Thoracic aorta (tissue), 2 donors: ENCODE measurements around the gene L1CAM. TPM values are rescaled to one million over a fixed set of nuclear protein-coding genes. Genes with fewer than 3 reads are reported as not detected.

ENCODE experiments used
- ATAC-seq: fragments of 150-250 bp; one replicate; pipeline ENCODE4 v1.8.0; 2017; ENCODE audit warnings: low read depth; ENCODE audit not compliant: insufficient number of reproducible peaks, low FRiP score
- DNase-seq: peaks from one replicate; pipeline ENCODE4 v3.0.0-alpha.2; 2020; ENCODE audit warnings: low spot score
- H3K27ac ChIP-seq, 2 donors: fragments of 200-600 bp; sonication (generic); 1 replicate in 1 of 2; 2 replicates in 1 of 2; pipeline ENCODE4 v1.5.1; 2016; ENCODE audit warnings: mild to moderate bottlenecking in 2 of 2, moderate library complexity in 2 of 2
- H3K27me3 ChIP-seq: fragments of 200-600 bp; sonication (generic); replicated peaks from 2 replicates; pipeline ENCODE4 v1.6.0; 2016; ENCODE audit warnings: mild to moderate bottlenecking; ENCODE audit not compliant: insufficient read depth
- H3K36me3 ChIP-seq: fragments of 200-600 bp; sonication (generic); one replicate; pipeline ENCODE4 v1.5.1; 2016
- H3K4me1 ChIP-seq, 2 donors: fragments of 200-600 bp; sonication (generic); 1 replicate in 1 of 2; 2 replicates in 1 of 2; pipeline versions ENCODE4 v1.5.1 to v1.6.0; 2016; ENCODE audit warnings: low read depth in 2 of 2, mild to moderate bottlenecking in 1 of 2; ENCODE audit not compliant: control insufficient read depth in 1 of 2
- H3K4me3 ChIP-seq: fragments of 200-600 bp; sonication (generic); 2 replicates; pipeline ENCODE4 v1.5.1; 2016; ENCODE audit warnings: mild to moderate bottlenecking
- H3K9me3 ChIP-seq: fragments of 200-600 bp; sonication (generic); 2 replicates; pipeline ENCODE4 v1.5.1; 2016
- total RNA-seq, 2 donors: library from RNA; depleted of rRNA; stranded (reverse); fragments of >200 nt; gene quantifications; one replicate each; pipeline versions ENCODE4 v1.1.0 to v1.2.3, GENCODE V29; 2016
- TF ChIP-seq, protein P1 (sequence below): fragments of 200-600 bp; sonication (generic); IDR thresholded peaks from one replicate; pipeline ENCODE4 v1.5.1; 2019; ENCODE audit warnings: antibody characterized with exemption

The L1CAM gene
- total RNA-seq, 2 donors from 2014 or later, result 1.1 to 18.3 TPM

DNA sequence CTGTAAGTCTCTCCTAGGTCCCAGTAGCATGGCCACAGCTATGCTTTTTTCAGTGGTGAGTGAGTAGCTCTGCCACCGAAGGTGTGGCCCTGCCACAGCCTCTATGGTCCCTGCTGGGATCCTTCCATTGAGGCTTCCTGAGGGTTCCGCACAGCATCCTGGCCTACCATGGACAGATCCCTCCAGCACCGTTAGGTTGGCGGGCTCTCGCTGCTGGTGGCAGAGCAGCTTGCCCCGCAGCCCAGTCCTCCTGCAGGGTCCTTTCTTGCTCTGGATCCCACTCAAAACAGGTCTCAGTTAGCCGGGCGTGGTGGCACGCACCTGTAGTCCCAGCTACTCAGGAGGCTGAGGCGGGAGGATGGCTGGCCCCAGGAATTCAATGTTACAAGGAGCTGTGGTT lies 53.2 kb downstream of the L1CAM start:
- no peak overlapping the region for H3K27ac ChIP-seq
- H3K4me1 ChIP-seq, result peaks cover 0 to 10% of the 10 kb centered on the region in 2 donors
- TF ChIP-seq, protein P1, sequence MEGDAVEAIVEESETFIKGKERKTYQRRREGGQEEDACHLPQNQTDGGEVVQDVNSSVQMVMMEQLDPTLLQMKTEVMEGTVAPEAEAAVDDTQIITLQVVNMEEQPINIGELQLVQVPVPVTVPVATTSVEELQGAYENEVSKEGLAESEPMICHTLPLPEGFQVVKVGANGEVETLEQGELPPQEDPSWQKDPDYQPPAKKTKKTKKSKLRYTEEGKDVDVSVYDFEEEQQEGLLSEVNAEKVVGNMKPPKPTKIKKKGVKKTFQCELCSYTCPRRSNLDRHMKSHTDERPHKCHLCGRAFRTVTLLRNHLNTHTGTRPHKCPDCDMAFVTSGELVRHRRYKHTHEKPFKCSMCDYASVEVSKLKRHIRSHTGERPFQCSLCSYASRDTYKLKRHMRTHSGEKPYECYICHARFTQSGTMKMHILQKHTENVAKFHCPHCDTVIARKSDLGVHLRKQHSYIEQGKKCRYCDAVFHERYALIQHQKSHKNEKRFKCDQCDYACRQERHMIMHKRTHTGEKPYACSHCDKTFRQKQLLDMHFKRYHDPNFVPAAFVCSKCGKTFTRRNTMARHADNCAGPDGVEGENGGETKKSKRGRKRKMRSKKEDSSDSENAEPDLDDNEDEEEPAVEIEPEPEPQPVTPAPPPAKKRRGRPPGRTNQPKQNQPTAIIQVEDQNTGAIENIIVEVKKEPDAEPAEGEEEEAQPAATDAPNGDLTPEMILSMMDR, result no peak
- H3K9me3 ChIP-seq, result no peaks in the 10 kb centered on the region
- ATAC-seq, result no peak
- DNase-seq, result no peak
- no peaks in the 10 kb centered on the region for H3K36me3 ChIP-seq
- no peaks in the 10 kb centered on the region for H3K27me3 ChIP-seq
- no peak overlapping the region for H3K4me3 ChIP-seq

DNA sequence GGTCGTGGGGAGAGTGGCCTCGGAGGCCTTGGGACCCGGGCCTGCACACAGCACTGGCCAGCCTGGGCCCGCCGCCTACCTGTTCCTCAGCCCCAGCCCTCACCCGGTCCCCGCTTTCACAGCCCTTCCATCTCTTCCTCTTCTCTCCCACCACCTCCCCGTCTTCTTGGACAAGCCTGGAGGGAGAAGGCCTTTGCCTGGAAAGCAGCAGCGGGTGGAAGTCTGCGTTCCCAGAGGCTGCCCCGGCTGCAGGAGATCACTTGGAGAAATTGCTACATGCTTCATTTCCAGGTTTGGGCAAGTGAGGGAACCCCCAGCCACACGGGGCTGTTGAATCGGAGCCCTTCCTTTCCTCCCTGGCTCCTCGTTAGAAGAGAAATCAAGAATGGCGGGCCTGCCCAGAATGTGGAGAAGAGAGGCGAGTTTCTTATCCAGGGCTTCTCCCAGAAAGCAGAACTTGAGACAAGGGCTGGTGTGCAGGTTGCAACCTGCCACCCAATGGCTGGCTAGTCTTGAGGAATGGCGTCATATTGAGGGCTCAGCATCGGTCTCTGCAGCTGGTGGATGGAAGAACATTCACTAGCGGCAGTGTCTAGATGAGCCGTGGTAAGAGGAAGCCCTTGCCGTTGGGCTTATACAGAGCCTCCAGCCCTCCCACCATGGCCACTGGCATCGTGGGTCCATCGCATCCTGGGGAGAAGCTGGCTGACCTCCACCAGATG lies 54.4 kb downstream of the L1CAM start:
- Histone ChIP-seq H3K4me3 (no peak overlapping the region), H3K9me3 (no peaks in the 10 kb centered on the region), H3K27ac (no peak overlapping the region), H3K27me3 (no peaks in the 10 kb centered on the region), H3K36me3 (no peaks in the 10 kb centered on the region), H3K4me1 (peaks cover 0 to 10% of the 10 kb centered on the region in 2 donors)
- no peak for DNase-seq
- no peak for ATAC-seq
- TF ChIP-seq, protein P1, result no peak

DNA sequence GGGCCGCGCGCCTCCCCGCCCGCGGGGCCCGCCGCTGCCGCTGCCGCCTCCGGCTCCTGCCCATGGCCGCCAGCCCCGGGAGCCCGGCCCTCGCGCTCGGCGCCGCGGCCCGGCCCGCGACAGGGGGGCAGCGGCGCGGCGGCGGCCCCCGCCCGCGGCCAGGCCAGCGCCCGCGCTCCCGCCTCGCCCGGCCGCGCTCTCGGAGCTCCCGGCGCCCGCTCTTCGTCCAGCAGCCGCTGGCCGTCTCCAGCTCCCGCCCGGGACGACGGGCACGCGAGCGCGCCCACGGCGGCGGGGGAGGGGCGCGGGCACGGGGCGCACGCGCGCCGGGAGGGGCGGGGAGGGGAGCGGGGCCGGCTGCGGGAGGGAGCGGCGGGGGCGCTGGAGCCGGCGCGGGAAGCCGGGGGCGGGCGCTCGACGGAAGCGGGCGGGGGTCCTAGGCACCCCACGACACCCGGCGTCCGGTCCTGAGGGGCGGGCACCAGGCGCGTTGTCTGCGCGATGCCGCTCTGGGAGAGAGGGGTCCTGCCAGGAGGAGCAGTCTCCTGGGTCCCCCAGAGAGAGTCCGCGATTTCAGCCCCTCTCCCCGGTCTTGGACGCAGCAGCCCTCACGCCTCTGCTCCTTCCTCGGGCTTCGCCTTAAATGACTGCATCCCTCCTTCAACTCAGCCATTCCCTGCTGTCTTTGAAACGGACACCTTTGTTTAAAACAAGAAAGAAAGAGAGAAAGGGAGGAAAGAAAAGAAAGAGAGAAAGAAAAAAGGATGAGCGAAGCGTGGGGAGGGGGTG lies 55.1 kb downstream of the L1CAM start:
- TF ChIP-seq, protein P1, result no peak
- ATAC-seq (no peak), DNase-seq (no peak)
- no peaks in the 10 kb centered on the region for H3K9me3 ChIP-seq
- no peaks in the 10 kb centered on the region for H3K27me3 ChIP-seq
- no peak overlapping the region for H3K4me3 ChIP-seq
- no peak overlapping the region for H3K27ac ChIP-seq
- H3K36me3 ChIP-seq, result no peaks in the 10 kb centered on the region
- H3K4me1 ChIP-seq, result peaks cover 0 to 10% of the 10 kb centered on the region in 2 donors

DNA sequence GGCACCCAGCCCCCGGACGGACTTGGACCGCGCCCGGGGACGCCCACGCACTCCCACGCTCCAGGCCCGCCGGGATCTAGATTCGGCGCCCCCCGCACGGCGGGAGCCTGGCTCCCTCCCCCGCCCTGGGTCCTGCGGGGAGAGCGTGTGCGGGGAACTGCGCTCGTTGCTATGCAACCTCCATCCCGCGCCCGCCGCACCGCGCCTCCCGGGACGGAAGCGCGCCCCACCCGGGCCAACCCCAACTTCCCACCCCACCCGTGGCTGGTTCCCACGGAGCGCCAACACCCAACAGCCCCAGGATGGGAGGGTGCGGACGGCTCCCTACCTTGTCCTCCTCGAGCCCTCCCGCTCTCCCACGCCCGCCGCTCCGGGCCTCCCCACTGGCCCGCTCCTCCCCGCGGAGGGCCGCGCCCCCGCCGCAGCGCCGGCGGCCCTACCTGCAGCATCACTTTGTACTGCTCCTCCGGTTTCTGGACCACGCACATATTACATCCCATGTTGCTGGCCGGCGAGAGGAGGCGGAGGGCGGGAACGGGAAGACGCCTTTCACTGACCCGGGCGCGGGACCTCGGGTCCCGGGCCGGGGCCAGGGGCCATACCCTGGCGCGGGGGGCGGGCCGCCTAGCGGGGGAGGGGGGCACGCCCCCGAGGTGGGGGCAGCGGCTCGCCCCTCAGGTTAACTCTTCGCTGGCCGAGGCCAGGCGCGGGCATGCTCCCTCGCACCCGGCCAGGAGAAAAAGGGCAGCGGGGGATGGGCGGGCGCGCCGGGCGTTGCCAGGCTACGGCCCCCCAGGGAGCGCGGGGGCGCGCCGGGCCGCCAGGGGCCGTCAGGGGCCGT lies 56.0 kb downstream of the L1CAM start, which contains the start of gene PDZD4:
Gene PDZD4 (minus strand): TSS at position 746 of the 841 bp plus-strand sequence. CDS start 246 bp downstream, at position 500.
- Histone ChIP-seq H3K27ac (no peak within 1 kb of the TSS), H3K27me3 (no peaks in the 10 kb centered on the region), H3K36me3 (no peaks in the 10 kb centered on the region), H3K9me3 (no peaks in the 10 kb centered on the region), H3K4me1 (peaks cover 0 to 10% of the 10 kb centered on the region in 2 donors), H3K4me3 (peak within 1 kb of the TSS; percentile 66)
- TF ChIP-seq, protein P1, result no peak
- ATAC-seq (no peak), DNase-seq (no peak)

DNA sequence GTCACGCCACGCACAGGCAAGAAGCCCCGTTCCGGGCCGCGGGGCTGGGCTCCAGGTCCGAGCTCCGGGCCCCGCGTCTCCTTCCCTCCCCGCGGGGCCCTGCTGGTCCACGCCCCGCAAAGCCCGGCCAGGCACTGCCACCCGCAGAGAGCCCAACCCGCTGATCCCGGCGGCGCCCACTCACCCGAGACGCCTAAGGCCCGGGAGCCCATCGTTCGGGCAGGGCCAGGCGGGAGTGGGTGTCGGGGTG lies 56.5 kb downstream of the L1CAM start:
- TF ChIP-seq, protein P1, result no peak
- DNase-seq, result no peak
- H3K4me3 ChIP-seq, result peak overlapping the region; percentile 66

More for the DNA sequence above, 56.5 kb downstream of the L1CAM start:
- peaks cover 0 to 10% of the 10 kb centered on the region in 2 donors for H3K4me1 ChIP-seq
- ATAC-seq, result no peak
- no peaks in the 10 kb centered on the region for H3K27me3 ChIP-seq
- H3K36me3 ChIP-seq, result no peaks in the 10 kb centered on the region
- H3K9me3 ChIP-seq, result no peaks in the 10 kb centered on the region
- H3K27ac ChIP-seq, result no peak overlapping the region
